SH-SY5Y (cell line): ENCODE measurements around the gene GRIN3B.

Experiments used
- GATA2 ChIP-seq: IDR thresholded peaks from 2 replicates; pipeline ENCODE4 v1.6.1; 2011; ENCODE audit warnings: mild to moderate bottlenecking, low read depth, low read length
- GATA3 ChIP-seq: IDR thresholded peaks from 2 replicates; pipeline ENCODE4 v1.6.1; 2011; ENCODE audit warnings: low read depth, mild to moderate bottlenecking, low read length, moderate library complexity

Gene GRIN3B

DNA sequence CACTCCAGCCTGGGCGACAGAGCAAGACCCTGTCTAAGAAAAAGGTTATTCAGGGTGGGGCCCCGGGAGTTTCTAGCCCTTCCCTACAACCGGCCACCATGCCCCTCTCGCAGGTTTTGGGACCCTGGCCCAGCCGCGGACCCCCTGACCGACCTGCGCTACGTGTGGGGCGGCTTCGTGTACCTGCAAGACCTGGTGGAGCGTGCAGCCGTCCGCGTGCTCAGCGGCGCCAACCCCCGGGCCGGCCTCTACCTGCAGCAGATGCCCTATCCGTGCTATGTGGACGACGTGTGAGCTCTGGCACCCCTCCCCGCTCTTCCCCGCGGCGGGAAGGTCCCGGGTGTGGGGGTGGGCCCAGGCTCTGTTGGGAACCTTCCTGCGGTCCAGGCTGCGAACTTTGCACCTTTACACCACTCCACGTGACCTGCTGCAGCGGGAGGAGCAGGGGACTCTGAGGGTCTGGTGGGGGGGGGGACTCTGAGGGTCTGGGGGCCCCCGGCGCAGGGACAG lies 46.0 kb downstream of the GRIN3B start:
- no peak for TF ChIP-seq GATA2
- no peak for TF ChIP-seq GATA3

DNA sequence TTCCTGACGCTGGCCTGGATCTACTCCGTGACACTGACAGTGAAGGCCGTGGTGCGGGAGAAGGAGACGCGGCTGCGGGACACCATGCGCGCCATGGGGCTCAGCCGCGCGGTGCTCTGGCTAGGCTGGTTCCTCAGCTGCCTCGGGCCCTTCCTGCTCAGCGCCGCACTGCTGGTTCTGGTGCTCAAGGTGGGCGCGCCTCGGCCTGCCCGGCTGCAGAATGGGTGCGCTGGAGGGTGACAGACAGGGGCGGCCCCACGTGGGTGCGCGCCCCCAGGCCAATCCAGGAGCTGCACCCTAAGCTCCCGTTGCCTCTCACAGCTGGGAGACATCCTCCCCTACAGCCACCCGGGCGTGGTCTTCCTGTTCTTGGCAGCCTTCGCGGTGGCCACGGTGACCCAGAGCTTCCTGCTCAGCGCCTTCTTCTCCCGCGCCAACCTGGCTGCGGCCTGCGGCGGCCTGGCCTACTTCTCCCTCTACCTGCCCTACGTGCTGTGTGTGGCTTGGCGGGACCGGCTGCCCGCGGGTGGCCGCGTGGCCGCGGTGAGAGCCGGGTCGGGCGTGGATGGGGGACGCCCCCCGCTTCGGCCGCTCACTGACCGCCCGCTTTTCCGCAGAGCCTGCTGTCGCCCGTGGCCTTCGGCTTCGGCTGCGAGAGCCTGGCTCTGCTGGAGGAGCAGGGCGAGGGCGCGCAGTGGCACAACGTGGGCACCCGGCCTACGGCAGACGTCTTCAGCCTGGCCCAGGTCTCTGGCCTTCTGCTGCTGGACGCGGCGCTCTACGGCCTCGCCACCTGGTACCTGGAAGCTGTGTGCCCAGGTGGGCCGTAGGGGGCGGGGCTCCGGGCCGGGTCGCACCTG lies 46.8 kb downstream of the GRIN3B start:
- TF ChIP-seq GATA2, result no peak
- TF ChIP-seq GATA3, result no peak

DNA sequence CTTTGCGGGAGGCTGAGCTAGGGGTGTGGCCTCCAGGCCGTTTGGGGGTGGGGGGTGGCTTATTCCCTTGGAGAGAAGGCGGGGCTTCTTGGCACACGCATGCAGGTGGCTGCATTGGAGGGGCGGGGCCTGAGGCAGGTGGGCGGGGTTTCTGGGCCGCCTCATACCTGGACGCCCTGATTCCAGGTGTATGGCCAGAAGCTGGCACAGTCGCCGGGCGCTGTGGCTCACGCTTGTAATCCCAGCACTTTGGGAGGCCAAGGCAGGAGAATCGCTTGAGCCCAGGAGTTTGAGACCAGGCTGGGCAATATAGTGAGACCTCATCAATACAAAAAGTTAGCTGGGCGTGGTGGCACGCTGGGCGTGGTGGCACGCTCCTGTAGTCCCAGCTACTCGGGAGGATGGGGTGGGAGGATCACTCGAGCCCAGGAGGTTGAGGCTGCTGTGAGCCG lies 47.5 kb downstream of the GRIN3B start:
- no peak for TF ChIP-seq GATA3
- TF ChIP-seq GATA2, result no peak

DNA sequence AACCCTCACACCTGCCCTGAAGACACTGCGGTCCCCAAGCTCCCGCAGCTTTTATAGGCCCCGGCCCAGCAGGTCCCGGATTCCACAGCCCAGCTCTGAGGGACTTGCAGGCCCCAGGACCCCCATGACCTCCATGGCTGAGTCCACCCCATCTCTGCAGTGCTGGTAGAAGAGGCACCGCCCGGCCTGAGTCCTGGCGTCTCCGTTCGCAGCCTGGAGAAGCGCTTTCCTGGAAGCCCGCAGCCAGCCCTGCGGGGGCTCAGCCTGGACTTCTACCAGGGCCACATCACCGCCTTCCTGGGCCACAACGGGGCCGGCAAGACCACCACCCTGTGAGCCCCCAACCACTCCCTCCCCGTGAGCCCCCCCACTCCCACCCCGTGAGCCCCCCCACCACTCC lies 48.9 kb downstream of the GRIN3B start:
- TF ChIP-seq GATA3 (no peak), GATA2 (no peak)

DNA sequence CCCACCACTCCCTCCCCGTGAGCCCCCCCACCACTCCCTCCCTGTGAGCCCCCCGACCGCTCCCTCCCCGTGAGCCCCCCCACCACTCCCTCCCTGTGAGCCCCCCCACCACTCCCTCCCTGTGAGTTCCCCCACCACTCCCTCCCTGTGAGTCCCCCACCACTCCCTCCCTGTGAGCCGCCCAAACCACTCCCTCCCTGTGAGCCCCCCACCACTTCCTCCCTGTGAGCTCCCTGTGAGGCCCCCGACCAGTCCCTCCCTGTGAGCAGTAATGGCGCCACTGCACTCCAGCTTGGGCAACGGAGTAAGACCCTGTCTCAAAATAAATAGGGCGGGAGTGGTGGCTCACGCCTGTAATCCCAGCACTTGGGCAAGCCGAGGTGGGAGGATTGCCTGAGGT lies 49.6 kb downstream of the GRIN3B start:
- TF ChIP-seq GATA3, result no peak
- TF ChIP-seq GATA2, result no peak

GRCh38 chr19:1050989-1051788 lies 51.0 kb downstream of the GRIN3B start:
- TF ChIP-seq GATA2, result no peak
- no peak for TF ChIP-seq GATA3

GRCh38 chr19:1051791-1052190 lies 51.6 kb downstream of the GRIN3B start:
- TF ChIP-seq GATA3 (no peak), GATA2 (no peak)

DNA sequence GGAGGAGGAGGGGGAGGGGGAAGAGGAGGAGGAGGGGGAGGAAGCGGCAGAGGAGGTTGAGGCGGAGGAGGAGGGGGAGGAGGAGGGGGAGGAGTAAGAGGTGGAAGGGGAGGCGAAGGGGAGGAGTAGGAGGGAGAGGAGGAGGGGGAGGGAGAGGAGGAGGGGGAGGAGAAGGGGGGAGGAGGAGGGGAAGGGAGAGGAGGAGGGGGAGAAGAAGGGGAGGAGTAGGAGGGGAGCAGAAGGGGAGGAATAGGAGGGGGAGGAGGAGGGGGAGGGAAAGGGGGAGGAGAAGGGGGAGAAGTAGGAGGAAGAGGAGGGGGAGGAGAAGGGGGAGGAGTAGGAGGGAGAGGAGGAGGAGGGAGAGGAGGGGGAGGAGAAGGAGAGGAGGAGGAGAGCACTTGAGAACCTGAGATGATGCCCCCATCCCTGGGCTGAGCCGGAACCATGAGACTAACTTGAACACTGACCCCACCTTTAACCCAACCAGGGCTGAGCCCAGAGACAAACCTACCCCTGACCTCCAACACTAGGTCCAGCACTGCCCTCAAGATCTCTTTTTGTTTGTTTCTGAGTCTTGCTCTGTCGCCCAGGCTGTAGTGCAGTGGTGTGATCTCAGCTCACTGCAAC lies 52.2 kb downstream of the GRIN3B start:
- TF ChIP-seq GATA2 (no peak), GATA3 (no peak)

GRCh38 chr19:1053176-1054101 lies 53.2 kb downstream of the GRIN3B start:
- TF ChIP-seq GATA3 (no peak), GATA2 (no peak)

- TF ChIP-seq GATA3, result no peak
- no peak for TF ChIP-seq GATA2
These were observed 54.1 kb downstream of the GRIN3B start for GRCh38 chr19:1054102-1055027.

DNA sequence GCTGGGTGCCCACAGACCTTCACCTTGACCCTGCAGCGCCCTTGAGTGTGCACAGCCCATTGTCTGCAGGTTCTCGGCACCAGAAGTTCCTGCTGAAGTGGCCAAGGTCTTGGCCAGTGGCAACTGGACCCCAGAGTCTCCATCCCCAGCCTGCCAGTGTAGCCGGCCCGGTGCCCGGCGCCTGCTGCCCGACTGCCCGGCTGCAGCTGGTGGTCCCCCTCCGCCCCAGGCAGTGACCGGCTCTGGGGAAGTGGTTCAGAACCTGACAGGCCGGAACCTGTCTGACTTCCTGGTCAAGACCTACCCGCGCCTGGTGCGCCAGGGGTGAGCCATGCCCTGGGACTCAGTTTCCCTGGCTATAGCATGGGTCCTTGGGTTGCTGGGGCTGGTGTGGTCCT lies 54.8 kb downstream of the GRIN3B start:
- TF ChIP-seq GATA3, result no peak
- no peak for TF ChIP-seq GATA2
